B cell (primary cell): ENCODE data around the gene CPNE1. TPM values are rescaled to one million over a fixed set of nuclear protein-coding genes. Genes with fewer than 3 reads are reported as not detected.

ENCODE experiments used
- ATAC-seq: fragments of 200-7000 bp; cut with Tn5 transposase; one replicate; pipeline ENCODE4 v1.10.0; 2021; ENCODE audit warnings: low read depth, mild to moderate bottlenecking, moderate number of reproducible peaks, moderate library complexity
- CTCF ChIA-PET: fragments of 350-600 bp; sonication (Branson Sonifier 250); formaldehyde crosslinking; loops from one replicate; lab custom pipeline; 2021; ENCODE audit warnings: antibody characterized with exemption, inconsistent platforms; lab: Charles Lee
- POLR2A ChIA-PET: fragments of 350-600 bp; sonication (Branson Sonifier 250); formaldehyde crosslinking; loops from one replicate; lab custom pipeline; 2021; ENCODE audit warnings: antibody characterized with exemption; lab: Charles Lee
- DNase-seq: peaks from one replicate; pipeline ENCODE4 v3.0.0; 2013
- H2AFZ ChIP-seq: 2 replicates; pipeline ENCODE4 v1.6.1; 2012; ENCODE audit warnings: mild to moderate bottlenecking, low read depth, low read length; ENCODE audit not compliant: insufficient read depth, poor library complexity, severe bottlenecking
- H3K27ac ChIP-seq, 2 donors: 1 replicate in 1 of 2; 2 replicates in 1 of 2; pipeline ENCODE4 v1.5.1; 2012 to 2013; ENCODE audit warnings: low read length in 2 of 2, mild to moderate bottlenecking in 2 of 2, moderate library complexity in 1 of 2
- H3K27me3 ChIP-seq, 4 experiments: fragments of 200-600 bp in 1 of 4; sonication (generic) in 1 of 4; replicated peaks in 1 of 4; 1 replicate in 2 of 4; 2 replicates in 2 of 4; pipeline versions ENCODE4 v1.6.1 to v1.7.0; 2013 to 2016; ENCODE audit warnings: low read length in 3 of 4, mild to moderate bottlenecking in 2 of 4, mixed read lengths in 1 of 4, moderate library complexity in 1 of 4; ENCODE audit not compliant: insufficient read depth in 4 of 4, control insufficient read depth in 3 of 4; ENCODE audit errors: control extremely low read depth in 1 of 4
- H3K36me3 ChIP-seq, 2 experiments: replicated peaks in 1 of 2; 1 replicate in 1 of 2; 2 replicates in 1 of 2; pipeline versions ENCODE4 v1.6.1 to v1.7.1; 2013; ENCODE audit warnings: low read length in 1 of 2; ENCODE audit not compliant: insufficient read depth in 2 of 2, control insufficient read depth in 1 of 2; ENCODE audit errors: control extremely low read depth in 1 of 2, extremely low read depth in 1 of 2
- H3K4me1 ChIP-seq, 2 donors: fragments of 200-600 bp in 1 of 2; sonication (generic) in 1 of 2; 1 replicate in 1 of 2; 2 replicates in 1 of 2; pipeline versions ENCODE4 v1.5.1 to v1.6.1; 2013 to 2017; ENCODE audit warnings: low read length in 2 of 2; ENCODE audit not compliant: control insufficient read depth in 2 of 2, insufficient read depth in 2 of 2
- H3K4me2 ChIP-seq: replicated peaks from 2 replicates; pipeline ENCODE3; 2012; ENCODE audit warnings: mild to moderate bottlenecking, low read depth, low read length; ENCODE audit not compliant: poor library complexity, severe bottlenecking
- H3K4me3 ChIP-seq, 5 experiments: fragments of 200-600 bp in 1 of 5; sonication (generic) in 1 of 5; 1 replicate in 3 of 5; 2 replicates in 2 of 5; pipeline versions ENCODE4 v1.5.1 to v1.7.0; 2011 to 2016; ENCODE audit warnings: low read length in 4 of 5, mild to moderate bottlenecking in 4 of 5, low read depth in 2 of 5, control low read depth in 1 of 5, moderate library complexity in 1 of 5; ENCODE audit not compliant: insufficient read depth in 1 of 5; ENCODE audit errors: control extremely low read depth in 1 of 5, extremely low read depth in 1 of 5
- H3K79me2 ChIP-seq: fragments of 200-600 bp; sonication (generic); one replicate; pipeline ENCODE4 v1.6.0; 2016; ENCODE audit warnings: low read length; ENCODE audit not compliant: control insufficient read depth, insufficient read depth
- H3K9ac ChIP-seq: fragments of 200-600 bp; sonication (generic); 2 replicates; pipeline ENCODE4 v1.6.1; 2017; ENCODE audit warnings: mild to moderate bottlenecking, low read length, moderate library complexity
- H3K9me3 ChIP-seq, 3 donors: one replicate each; pipeline versions ENCODE4 v1.6.1 to v1.7.1; 2013; ENCODE audit warnings: low read length in 2 of 3; ENCODE audit not compliant: control insufficient read depth in 2 of 3, insufficient read depth in 1 of 3; ENCODE audit errors: control extremely low read depth in 1 of 3
- H4K20me1 ChIP-seq: 2 replicates; pipeline ENCODE4 v1.6.0; 2012; ENCODE audit warnings: mild to moderate bottlenecking, low read length; ENCODE audit not compliant: insufficient read depth, control insufficient read depth, poor library complexity, severe bottlenecking
- H3K27ac Mint-ChIP-seq: one replicate; pipeline ENCODE4 v1.8.0; 2021; ENCODE audit warnings: mixed read lengths
- H3K27me3 Mint-ChIP-seq: one replicate; pipeline ENCODE4 v1.8.0; 2021; ENCODE audit warnings: mixed read lengths
- H3K4me1 Mint-ChIP-seq: one replicate; pipeline ENCODE4 v1.8.0; 2021; ENCODE audit warnings: mixed read lengths
- H3K4me3 Mint-ChIP-seq: one replicate; pipeline ENCODE4 v1.8.0; 2021; ENCODE audit warnings: mixed read lengths
- H3K9me3 Mint-ChIP-seq: one replicate; pipeline ENCODE4 v1.8.0; 2022; ENCODE audit warnings: mixed read lengths; ENCODE audit not compliant: insufficient read depth
- EZH2 ChIP-seq: IDR thresholded peaks from 2 replicates; pipeline ENCODE4 v1.6.1; 2012; ENCODE audit warnings: borderline replicate concordance, low read depth, mild to moderate bottlenecking, moderate library complexity, low read length; ENCODE audit not compliant: insufficient read depth, poor library complexity, severe bottlenecking
- WGBS: methylation state at CpG from one replicate; pipeline ENCODE4 v1.1.5; 2013; ENCODE audit warnings: missing lambda C conversion rate; ENCODE audit not compliant: insufficient coverage; 5-methylcytosine and 5-hydroxymethylcytosine counted together
- intact Hi-C: fragments of 100-400 bp; cut with micrococcal nuclease; formaldehyde crosslinking; loops from one replicate; pipeline ENCODE4 v1.10.0; 2022
- polyA plus RNA-seq: library from polyadenylated mRNA; depleted of rRNA; stranded (reverse); fragments of >200 nt; gene quantifications from 2 replicates; pipeline ENCODE4 v1.2.3, GENCODE V29; 2012
- total RNA-seq, 2 donors: library from RNA; stranded (reverse); fragments of 120-200 nt in 1 of 2; gene quantifications; 1 replicate in 1 of 2; 2 replicates in 1 of 2; pipeline versions ENCODE4 v1.2.3 to v1.2.4, GENCODE V29; 2013 to 2022
- TF ChIP-seq, protein P1 (sequence below): fragments of 200-600 bp; IDR thresholded peaks from one replicate; pipeline ENCODE4 v1.8.0; 2022; ENCODE audit warnings: antibody characterized with exemption, mild to moderate bottlenecking

The CPNE1 gene
- total and polyA plus RNA-seq, 2 donors (not counting 1 experiment from before 2014, with no cell fraction given), result 321 to 323 TPM

DNA sequence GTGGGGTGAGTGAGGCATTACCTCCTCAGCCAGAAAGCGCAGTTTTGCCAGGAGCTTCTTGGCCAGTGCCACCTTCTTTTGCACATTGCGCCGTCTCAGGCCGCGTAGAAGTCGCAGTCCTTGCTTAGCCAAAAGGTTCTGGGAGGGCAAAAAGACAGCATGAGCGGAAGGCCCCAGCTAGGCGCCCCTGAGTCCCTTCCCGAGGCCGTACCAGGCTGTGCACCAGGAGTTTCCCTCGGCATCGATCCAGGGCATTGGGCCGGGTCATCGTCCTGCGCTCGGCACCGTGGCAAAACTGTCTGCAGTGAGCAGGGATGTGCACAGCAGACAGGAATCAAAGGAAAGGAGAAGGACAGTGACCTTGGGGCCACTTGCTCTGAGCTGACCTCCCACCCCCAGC lies 69.2 kb downstream of the CPNE1 start:
- ChIA-PET POLR2A (no interaction called here), CTCF (interaction anchor here (1.3 kb wide), 1 partner anchor 10 kb away, joined by 5 read pairs; no protein-coding TSS in a partner anchor)
- no peaks in the 10 kb centered on the region for H3K79me2 ChIP-seq
- no peak overlapping the region for H2AFZ ChIP-seq
- Mint-ChIP-seq H3K27me3 (peaks cover 26% of the 10 kb centered on the region), H3K4me1 (no peaks in the 10 kb centered on the region), H3K27ac (no peak overlapping the region), H3K9me3 (no peaks in the 10 kb centered on the region), H3K4me3 (no peak overlapping the region)
- H3K4me1 ChIP-seq, result peaks cover 0 to under 1% of the 10 kb centered on the region in 2 donors
- no peak overlapping the region for H3K27ac ChIP-seq
- no peak for ATAC-seq
- no peaks in the 10 kb centered on the region for H4K20me1 ChIP-seq
- intact Hi-C loops, result no loop called here
- H3K4me2 ChIP-seq, result no peak overlapping the region
- 92% methylated on average over 17 of the region's 17 CpGs for WGBS
- no peak overlapping the region for H3K4me3 ChIP-seq
- DNase-seq, result no peak
- TF ChIP-seq EZH2, result no peak
- TF ChIP-seq, protein P1, sequence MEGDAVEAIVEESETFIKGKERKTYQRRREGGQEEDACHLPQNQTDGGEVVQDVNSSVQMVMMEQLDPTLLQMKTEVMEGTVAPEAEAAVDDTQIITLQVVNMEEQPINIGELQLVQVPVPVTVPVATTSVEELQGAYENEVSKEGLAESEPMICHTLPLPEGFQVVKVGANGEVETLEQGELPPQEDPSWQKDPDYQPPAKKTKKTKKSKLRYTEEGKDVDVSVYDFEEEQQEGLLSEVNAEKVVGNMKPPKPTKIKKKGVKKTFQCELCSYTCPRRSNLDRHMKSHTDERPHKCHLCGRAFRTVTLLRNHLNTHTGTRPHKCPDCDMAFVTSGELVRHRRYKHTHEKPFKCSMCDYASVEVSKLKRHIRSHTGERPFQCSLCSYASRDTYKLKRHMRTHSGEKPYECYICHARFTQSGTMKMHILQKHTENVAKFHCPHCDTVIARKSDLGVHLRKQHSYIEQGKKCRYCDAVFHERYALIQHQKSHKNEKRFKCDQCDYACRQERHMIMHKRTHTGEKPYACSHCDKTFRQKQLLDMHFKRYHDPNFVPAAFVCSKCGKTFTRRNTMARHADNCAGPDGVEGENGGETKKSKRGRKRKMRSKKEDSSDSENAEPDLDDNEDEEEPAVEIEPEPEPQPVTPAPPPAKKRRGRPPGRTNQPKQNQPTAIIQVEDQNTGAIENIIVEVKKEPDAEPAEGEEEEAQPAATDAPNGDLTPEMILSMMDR, result no peak
- no peak overlapping the region for H3K9ac ChIP-seq
- no peaks in the 10 kb centered on the region for H3K9me3 ChIP-seq
- H3K27me3 ChIP-seq, result peaks cover 0 to 11% (median 3%) of the 10 kb centered on the region in 4 experiments
- H3K36me3 ChIP-seq, result no peaks in the 10 kb centered on the region

DNA sequence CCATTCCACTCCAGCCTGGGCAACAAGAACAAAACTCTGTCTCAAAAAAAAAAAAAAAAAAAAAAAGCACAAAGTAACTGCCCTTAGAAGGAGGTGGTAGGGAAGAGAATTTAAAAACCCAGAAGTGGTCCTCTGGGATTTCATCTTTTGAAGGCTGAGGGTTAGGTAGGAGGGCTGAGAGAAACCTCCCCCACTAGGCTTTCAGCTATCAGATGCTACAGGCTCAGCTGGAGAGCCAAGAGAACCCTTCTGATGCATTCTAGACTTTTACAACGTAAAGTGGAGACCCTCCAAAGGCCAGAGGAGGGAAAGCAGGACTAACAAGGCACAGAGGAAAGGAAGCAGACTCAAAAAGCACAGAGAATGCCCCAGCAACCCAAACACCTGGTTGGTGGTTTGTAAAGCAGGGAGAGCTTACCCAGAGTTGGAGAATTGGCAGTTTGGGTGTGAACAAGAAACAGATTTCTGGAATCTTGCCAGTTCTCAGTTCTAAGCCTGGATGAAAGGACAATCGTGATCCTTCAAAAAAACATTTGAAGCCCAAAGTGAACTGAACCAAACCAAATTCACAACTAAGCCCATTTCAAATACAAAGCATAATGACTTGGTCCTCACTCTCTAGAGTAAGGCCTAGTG lies 72.2 kb downstream of the CPNE1 start:
- Mint-ChIP-seq H3K9me3 (no peaks in the 10 kb centered on the region), H3K27ac (no peak overlapping the region), H3K4me3 (no peak overlapping the region), H3K4me1 (no peaks in the 10 kb centered on the region), H3K27me3 (peaks cover 9% of the 10 kb centered on the region)
- Histone ChIP-seq H3K79me2 (no peaks in the 10 kb centered on the region), H3K27me3 (no peaks in the 10 kb centered on the region), H3K27ac (no peak overlapping the region), H3K4me3 (no peak overlapping the region), H4K20me1 (no peaks in the 10 kb centered on the region), H3K4me1 (no peaks in the 10 kb centered on the region), H3K9ac (no peak overlapping the region), H3K36me3 (no peaks in the 10 kb centered on the region), H2AFZ (no peak overlapping the region), H3K4me2 (no peak overlapping the region), H3K9me3 (no peaks in the 10 kb centered on the region)
- ATAC-seq (no peak), DNase-seq (no peak)
- WGBS, result 33% methylated on average over 1 of the region's 2 CpGs
- TF ChIP-seq EZH2, result no peak
- TF ChIP-seq, protein P1, result no peak
- POLR2A ChIA-PET, result no interaction called here
- intact Hi-C loops, result no loop called here
- CTCF ChIA-PET, result no interaction called here
